CD4-positive, alpha-beta T cell treated with Interleukin-12 subunit alpha and Interleukin-12 subunit beta, for 1 hour (primary cell): ENCODE measurements around the gene N4BP3.
"Not testable (repeated sequence)": the region's sequence is repeated elsewhere in the genome, so short reads cannot be mapped to it uniquely, and the experiment has no call there.

Experiments
- DNase-seq: peaks from one replicate; pipeline ENCODE4 v3.0.0-alpha.2; 2020

The N4BP3 gene

DNA sequence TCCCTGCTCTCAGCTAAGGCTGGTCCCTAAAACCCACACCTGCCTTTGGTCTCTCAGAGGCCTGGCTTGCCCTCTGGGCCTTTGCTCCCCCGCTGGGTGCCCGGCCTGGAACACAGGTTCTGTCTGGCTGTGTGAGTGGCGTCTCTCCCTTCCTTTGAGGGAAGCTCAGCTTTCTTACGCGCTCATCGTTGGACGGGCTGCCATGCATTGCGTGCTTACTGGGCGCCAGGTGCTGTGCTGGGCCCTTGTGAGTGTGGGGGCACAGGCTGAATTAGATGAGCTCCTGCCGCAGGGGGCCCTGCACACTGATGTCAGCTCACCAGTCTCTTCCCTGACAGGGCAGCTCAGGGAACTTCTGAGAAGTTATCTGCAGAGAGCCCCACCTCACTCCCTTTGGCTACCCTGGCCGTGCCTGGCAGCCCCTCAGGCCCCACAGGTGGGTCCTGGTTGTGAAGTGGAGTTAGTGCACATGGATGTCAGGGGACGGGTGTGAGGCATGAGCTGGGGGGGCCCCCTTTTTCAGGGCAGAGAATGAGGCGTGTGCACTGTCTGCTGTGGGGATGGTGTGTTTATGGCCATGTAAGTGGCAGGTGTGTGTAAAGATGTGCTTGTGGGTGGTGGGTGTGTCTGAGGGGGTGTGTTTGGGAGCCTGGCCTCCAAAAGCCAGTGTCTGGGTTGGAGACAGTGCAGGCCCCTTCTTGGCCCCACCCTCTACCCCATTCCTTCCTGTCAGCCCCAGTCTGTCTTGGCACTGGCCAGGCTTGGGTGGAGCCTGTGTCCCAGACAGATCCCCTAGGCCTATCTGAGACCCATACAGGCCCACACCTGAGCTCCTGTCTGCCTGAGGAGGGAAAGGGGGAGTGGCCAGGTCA, 10.0 kb downstream of the N4BP3 start:
- no peak for DNase-seq

DNA sequence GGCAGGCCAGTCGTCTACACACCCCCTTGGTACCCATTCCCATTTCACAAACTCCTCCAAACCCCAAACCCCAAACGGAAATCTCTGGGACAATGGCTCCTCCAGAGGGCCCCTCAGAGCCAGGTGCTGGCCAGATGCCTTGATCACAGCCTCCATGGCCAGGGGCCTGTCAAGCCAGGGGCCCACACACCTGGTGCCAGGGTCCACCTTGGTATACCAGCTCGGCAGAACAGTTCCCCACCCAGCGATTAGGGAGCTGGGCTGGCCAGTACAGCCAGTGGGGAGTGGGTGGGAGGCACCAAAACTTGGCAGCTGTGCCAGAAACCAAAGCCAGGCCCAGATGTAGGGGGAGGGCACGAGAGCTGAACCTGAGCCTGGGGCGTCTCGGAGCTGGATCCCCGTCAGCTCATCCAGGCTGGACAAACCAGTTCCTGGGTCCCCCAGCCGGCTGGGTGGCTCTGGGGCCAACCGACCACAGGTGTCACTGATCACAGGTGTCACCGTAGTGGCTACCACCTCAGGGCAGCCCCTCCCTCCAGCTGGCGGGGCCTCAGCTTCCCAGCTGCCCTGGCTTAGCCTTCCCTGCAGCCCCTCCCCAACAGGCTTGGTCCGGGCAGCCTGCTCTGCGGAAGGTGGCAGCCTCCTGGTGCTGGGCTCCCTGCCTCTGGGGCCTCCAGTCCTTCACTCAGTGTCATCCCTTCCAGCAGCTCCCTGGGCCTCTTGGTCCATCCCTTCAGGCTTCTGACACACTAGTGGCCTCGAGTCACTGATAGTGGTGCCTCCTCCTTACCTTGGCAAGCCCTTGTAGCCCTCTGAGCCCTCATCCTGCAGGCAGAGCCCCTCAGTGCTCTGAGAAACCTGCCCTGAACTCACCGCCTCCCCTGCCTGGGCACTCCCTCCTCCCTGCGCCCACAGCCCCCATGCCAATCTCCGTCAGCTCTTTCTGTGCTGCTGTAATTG, 10.9 kb downstream of the N4BP3 start:
- no peak for DNase-seq

DNA sequence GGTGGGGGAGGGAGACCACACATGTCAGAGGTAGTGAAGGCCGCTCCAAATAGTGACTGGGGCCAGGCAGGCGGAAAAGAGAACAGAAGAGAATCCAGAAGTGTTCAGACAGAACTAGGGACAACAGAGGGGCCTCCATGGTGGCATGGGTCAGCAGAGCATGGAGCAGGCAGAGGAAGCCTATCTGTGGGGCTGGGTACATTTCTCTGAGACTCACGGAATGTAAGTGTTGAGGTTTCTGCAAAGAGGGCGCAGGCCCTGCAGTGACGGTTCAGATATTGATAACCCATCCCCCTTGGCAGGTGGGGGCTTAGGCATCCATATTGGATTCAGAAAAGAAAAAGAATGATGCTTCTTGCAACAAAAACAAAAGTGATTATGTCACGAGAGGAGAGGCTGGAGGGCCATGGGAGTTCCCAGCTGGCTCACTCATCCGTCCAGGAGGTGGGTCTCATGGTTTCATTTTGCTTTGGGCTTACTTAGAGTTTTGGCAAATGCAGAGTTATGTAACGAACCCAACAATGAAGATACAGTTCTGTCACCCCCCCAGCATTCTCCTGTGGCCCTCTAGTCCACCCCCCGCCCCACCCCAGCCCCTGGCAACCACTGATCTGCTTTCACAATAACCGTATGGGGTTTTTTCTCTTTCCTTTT, 12.0 kb downstream of the N4BP3 start:
- DNase-seq: no peak

DNA sequence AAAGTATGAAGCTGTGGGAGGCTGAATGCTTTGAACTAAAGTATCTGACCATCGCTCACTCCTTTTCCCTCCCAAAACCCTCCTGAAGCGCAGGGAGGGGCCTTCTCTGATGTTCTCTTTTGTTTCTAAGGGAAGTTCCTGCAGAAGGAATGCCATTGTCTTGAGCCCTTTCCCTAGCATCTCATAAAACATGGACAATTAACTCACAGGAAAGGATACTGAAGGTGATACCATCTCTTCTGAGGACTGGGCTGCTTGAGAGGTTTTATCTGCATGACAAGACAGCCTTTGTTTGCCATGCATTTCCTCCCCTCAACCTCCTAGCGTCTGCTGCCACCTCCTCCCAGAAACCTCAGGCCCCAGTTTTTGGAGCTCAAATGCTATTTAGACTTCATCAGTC, 13.2 kb downstream of the N4BP3 start:
- no peak for DNase-seq

DNA sequence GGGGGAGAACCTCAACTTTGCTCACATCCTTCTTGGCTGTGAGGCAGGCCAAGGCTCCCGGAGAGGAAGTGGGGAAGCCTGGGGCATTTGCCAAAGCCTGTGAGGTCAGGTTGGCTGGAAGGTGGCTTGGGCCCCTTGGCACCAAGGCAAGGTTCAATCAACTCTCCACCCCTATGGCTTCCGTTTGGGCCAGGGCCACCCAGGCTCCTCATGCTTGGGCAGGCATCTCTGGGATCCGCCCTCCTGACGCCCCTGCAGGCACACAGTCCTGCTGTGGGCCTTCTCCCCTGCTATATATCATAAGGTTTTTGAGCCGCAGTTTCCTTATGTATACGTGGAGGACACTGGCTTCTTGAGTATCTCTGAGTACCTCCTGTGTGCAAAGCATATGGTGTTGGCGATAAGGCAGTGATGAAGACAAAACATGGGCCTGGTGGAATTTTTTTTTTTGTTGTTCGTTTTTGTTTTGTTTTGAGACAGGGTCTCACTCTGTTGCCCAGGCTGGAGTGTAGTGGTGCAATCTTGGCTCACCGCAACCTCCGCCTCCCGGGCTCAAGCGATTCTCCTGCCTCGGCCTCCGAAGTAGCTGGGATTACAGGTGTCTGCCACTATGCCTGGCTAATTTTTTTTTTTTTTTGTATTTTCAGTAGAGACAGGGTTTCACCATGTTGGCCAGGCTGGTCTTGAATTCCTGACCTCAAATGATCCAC, 14.1 kb downstream of the N4BP3 start:
- not testable (repeated sequence) for DNase-seq

- no peak for DNase-seq
These were observed 16.0 kb downstream of the N4BP3 start for GRCh38 chr5:178129296-178129695.

GRCh38 chr5:178130234-178130575, 16.9 kb downstream of the N4BP3 start:
- DNase-seq: not testable (repeated sequence)

DNA sequence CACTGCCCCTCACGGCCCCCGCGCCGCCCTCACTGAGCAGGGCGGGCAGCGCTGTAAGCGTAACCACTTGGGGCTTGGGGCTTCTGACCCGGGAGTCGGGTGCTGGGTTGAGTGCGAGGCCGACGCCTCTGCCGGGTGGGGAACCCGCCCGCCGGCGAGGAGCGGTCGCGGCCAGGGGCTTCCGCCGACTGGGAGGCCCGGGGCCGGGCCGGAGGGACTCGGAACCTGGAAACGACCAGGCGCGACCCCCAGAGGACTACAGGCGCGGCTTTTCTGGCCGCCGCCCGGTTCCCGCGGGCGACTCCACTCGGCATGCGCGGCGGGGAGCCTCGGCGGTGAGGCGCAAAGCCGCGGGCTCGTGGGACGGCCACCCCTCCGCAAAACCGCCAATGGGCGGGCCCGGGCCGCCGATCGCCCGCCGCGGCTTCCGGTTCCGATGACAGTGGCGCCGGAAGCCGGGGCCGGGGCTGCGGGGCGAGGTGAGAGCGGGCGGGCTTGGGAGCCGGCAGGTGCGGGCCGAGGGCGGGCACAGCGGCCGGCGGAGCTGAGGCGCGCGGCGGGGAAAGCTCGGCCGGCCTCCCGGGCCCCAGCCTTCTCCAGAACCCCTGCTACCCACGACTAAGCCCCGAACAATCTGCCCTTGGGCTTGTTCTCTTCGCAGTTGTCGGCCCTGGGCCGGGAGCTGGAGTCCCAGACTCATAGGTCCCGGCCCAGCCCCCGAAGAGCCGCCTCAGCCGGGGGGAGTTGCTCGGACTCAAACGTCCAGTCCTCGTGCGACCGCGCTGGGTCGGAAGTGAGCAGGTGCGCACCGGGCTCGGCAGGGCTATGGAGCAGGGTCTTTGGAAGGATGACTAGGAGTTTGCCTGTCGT, 17.5 kb downstream of the N4BP3 start, which contains the start of gene RMND5B:
Gene RMND5B, plus strand, starts transcription at position 439 of the 870 bp plus-strand sequence. CDS start 7,106 bp downstream, outside the sequence.
- DNase-seq: peak; percentile 88

DNA sequence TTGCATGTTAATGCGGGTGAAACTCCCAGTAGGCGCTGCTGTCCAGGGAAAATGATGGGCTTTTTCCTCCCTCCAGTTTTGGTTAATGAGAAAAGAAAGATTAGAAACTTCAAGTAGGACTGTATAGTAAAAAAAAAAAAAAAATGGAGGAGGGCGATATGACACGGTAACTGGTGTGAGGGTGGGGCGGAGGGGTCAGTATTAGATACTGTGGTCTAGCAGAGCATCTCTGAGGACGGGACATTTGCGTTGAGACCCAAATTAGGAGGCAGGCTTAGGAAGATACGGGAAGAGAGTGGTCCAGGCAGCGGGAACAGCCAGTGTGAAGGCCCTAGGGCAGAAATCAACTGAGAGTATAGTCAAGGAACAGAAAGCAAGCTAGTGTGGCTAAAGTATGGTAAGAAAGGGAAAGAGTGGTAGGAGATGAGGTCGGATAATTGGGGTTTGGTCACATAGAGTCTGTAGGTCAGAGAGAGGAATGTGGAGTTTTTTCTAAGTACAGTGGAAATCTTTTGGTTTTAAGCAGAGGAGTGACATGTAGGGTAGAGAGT, 18.2 kb downstream of the N4BP3 start:
- DNase-seq: no peak

DNA sequence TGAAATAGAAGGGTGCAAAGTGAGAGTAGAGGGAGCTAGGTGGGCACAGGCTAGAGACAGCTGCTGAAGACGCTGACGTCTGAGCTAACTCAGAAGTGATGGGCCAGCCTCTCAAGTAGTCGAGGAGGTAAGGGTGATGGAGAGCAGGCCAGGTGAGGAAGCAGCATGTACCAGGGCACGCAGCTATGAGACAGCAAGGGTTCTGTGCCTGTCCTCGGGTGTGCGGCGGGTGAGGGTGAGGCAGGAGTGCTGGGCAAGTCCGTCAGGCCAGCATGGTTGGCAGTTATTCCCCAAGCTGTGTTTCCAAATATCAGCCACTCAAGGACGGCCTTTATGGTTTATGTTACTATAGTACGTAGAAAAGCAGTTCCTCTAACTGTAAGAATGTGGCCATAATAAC, 23.7 kb downstream of the N4BP3 start:
- no peak for DNase-seq

GRCh38 chr5:178137991-178138390, 24.7 kb downstream of the N4BP3 start:
- no peak for DNase-seq

DNA sequence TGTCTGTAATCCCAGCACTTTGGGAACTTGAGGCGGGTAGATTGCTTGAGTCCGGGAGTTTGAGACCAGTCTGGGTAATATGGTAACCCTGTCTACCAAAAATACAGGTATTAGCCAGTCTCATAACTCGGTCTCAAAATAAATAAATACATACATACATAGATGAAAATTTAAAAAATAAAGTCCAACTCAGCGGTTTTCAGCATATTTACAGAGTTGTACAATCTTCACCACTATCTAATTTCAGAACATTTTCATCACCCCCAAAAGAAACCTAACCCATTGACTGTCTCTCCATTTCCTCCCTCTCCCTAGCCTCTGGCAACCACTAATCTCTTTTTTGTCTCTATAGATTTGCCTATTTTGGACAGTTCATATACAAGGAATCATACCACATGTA, 28.2 kb downstream of the N4BP3 start:
- no peak for DNase-seq

- DNase-seq: no peak
These were observed 29.3 kb downstream of the N4BP3 start for GRCh38 chr5:178142642-178143041.

DNA sequence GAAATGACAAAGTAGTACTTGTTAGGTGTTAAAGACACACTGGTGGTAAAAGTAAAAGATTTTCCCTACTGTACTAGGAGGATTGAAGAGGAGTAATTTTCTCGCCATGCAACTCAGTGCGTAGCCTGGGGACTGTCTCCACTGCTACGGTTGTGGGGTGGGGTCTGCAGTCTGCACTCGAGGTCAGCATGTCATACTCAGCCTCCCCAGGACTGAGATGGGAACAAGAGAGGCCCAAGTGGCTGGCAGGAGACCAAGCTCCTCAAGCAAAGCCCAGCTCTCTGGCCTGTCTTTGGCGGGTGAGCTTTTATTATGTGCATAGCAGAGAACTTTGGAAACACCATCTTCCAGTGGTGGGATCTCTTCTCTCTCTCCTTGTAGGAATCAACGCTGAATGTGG, 29.9 kb downstream of the N4BP3 start:
- no peak for DNase-seq

DNA sequence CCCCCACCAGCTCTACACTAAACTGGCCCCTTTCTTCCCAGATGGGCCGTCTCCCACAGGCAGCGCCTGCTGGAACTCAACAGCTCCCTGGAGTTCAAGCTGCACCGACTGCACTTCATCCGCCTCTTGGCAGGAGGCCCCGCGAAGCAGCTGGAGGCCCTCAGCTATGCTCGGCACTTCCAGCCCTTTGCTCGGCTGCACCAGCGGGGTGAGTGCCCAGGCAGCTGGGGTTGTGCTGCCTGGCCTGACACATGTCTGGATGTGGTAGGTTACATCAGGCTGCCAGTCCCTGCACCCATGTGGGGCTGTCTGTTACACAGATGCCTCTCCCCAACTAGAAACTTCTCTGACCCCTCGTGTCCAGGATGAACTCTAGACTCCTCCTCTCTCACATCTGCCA, 30.6 kb downstream of the N4BP3 start:
- no peak for DNase-seq

- DNase-seq: peak; percentile 80
These were observed 32.9 kb downstream of the N4BP3 start for GRCh38 chr5:178145965-178146820.

- DNase-seq: no peak
These were observed 34.1 kb downstream of the N4BP3 start for GRCh38 chr5:178147406-178147805.

DNA sequence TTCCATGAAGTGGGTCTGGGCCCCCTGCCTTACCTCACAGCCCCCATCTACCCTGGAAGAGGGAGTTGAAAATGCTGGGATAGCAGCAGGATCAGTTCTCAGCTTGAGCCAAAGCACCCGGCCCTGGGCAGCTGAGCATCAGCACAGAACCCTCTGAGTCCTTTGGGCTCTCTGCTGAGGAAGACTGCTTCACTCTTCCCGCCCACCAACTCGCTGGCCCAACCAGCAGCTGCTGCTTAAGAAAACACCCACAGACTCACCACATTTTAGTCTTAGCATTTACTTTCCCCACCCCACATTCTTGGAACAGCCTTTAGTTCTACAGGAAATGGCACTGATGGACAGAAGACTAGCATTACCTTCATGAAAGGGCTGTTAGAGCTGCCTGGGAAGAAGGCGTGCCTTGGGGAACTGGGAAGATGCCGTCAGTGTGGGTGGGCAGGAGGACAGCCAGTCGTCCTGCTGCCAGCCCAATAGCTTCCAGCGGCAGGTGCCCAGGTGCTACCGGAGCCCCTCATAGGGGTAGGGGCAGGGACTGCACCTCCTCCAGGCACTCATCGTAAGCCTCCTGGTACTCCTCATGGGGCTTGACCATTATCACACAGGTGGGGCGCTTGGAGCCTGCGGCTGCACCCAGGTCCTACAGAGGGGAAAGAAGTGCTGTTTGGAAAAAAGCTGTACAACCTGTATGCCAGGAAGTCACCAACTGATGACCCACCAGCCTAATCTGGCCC, 36.0 kb downstream of the N4BP3 start:
- no peak for DNase-seq

DNA sequence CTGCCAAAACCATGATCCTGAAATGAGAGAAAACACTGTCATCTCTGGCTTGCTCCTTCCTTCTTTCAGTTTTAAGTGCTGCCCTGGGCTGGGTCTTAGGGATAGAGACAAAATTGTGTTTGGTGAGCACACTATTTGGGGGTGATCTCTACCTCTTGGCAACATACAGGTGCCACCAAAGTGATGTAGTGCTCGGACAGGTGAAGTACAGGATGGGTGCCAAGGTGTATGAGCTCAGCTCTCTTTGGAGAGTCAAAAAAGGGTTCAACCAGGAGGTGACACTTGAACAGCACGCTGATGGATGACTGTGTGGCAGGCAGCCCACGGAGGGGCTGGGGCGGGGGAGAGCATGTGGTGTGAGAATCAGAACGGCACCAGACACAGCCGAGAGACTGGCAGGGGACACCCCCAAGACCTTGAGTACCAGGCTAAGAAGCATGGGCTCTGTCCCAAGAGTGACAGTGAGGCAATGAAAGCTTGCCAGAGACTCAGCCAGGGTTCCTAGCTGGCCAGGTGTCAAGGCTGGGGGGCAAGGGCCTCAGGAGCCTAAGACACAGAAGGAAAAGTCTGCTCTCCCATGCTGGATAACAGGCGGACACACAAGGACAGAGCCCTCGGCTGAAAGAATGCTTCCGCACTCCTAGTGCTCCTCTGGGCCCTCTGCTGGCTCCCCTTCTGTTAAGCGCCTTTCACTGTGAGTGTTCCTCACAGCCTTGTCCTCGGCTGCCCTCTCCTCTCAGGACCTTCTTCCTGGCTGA, 37.8 kb downstream of the N4BP3 start:
- DNase-seq: no peak
